ENCODE data around the gene SULF2. TPM values are rescaled to one million over a fixed set of nuclear protein-coding genes. Genes with fewer than 3 reads are reported as not detected.
A peak's percentile ranks its signal among the peaks of the same experiment; 100 is the strongest.
"Not testable (repeated sequence)": the region's sequence is repeated elsewhere in the genome, so short reads cannot be mapped to it uniquely, and the experiment has no call there.

SULF2 gene
- total RNA-seq = 27.1 and 217 TPM in 2 replicates

DNA sequence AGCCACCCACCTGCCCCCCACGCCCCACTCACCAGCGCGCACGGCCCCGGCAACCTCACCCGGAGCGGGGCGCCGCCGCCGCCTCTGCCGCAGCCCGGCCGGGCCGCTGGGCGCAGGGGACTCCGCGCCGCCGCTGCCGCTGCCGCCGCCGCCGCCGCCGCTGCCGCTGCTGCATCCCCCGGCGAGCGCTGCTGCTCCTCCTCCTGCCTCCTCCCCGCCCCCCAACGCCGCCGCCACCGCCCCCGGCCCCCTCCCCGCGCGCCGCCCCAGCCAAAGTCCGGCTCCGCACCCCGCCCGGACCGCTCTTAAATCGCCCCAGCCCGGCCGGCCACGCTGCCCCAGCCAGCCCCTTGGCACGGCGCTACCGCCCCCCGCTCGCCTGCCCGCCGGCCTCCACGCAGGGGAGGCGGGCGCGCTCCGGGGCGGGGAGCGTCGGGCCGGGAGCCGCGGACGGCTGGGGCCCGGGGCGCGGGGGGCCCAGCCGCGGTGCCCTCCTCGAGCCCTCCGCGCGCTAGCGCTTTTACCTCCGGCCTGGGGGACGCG, at the start of gene SULF2:
Gene SULF2, minus strand, starts transcription at position 171 of the 543 bp plus-strand sequence. CDS start 28,118 bp downstream, outside the sequence.
- DNase-seq (ENCODE audit: low read depth) = no peak

DNA sequence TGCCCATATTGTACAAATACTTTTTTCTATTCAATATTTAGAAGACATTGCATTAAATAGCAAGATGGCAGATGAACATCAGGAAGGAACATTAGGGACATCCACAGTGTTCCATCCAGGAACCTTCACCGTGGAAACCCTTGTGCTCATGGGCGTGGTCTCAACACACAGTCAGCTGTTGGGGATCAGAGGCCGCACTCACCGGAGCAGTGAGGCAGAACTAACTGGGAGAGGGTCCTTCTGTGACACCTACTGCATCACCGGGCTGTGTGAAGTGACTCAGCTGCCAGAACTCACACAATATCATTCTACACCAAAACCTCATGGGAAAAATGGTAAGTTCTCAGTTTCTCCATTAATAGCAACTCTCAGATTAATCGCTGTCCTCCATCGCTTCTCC, 46.4 kb upstream of the SULF2 start:
- DNase-seq (ENCODE audit: low read depth) = not testable (repeated sequence)

- not testable (repeated sequence) for DNase-seq (ENCODE audit: low read depth)
These were observed 41.4 kb upstream of the SULF2 start for GRCh38 chr20:47826716-47827115.

GRCh38 chr20:47826006-47826405, 40.7 kb upstream of the SULF2 start:
- DNase-seq (ENCODE audit: low read depth) = not testable (repeated sequence)

GRCh38 chr20:47825011-47825762, 39.9 kb upstream of the SULF2 start:
- DNase-seq (ENCODE audit: low read depth) = no peak

DNA sequence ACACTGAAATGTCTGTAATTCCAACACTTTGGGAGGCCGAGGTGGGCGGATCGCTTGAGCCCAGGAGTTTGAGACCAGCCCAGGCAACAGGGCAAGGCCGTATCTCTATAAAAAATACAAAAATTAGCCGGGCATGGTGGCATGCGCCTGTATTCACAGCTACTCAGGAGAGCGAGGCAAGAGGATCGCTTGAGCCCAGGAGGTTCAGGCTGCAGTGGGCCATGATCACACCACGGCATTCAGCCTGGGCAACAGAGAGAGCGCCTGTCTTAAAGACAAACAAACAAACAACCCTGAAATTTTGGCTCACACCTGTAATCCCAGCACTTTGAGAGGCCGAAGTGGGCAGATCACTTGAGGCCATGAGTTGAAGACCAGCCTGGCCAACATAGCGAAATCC, 38.7 kb upstream of the SULF2 start:
- not testable (repeated sequence) for DNase-seq (ENCODE audit: low read depth)

DNA sequence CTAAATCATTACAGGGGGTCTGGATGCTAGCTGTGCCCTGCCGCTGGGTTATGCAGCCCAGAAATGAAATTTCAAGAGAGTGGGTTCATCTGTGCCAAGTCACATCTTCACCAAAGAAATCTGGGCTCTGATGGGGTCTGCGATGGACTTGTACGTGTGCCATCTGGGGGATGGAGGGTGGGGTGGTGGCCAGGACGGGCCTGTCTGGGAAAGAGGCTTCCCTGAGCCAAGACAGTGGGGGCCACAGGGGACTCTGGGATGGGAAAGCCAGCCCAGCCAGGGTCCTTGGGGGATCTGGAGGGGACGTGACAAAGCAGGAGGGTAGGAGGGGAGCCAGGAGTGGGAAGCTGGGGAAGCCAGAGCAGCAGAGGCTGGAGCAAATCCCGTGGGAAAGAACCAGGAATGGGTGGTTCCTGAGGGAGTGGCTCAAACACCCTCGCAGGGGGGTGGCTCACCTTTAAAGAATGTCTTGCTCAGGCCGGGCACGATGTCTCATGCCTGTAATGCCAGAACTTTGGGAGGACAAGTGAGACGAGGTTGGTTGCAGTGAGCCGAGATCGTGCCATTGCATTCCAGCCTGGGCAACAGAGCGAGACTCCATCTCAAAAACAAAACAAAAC, 36.3 kb upstream of the SULF2 start:
- DNase-seq (ENCODE audit: low read depth) = peak; percentile 92

DNA sequence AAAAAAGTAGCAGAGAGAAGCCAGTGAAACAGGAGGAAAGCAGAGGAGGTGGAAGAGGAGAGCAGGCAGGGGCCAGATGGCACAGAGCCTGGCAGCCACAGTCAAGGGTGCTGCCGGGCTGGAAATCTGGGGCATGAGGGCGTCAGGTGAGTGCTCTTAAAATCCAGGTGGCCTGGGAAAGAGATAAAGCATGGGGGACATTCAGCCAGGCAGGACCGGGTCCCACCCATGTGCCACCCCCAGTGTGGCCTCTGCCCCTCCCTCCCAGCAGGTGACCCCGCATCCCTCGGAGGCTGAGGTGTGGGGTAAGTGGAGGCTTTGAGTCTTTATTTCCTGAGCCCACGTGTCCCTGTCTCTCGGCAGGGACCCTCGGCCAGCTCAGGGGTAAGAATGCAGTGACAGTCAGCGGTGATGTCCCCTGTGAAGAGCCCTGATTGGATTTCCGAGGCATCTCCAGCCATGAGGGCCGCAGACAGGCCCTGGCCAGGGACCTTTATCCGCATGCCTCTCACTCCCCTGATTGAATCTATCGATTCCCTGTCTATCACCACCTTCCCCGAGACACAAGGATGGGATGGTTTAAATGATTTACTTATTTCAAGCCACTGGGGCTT, 33.8 kb upstream of the SULF2 start:
- DNase-seq (ENCODE audit: low read depth) = no peak

GRCh38 chr20:47818466-47818865, 33.2 kb upstream of the SULF2 start:
- DNase-seq (ENCODE audit: low read depth) = no peak

DNA sequence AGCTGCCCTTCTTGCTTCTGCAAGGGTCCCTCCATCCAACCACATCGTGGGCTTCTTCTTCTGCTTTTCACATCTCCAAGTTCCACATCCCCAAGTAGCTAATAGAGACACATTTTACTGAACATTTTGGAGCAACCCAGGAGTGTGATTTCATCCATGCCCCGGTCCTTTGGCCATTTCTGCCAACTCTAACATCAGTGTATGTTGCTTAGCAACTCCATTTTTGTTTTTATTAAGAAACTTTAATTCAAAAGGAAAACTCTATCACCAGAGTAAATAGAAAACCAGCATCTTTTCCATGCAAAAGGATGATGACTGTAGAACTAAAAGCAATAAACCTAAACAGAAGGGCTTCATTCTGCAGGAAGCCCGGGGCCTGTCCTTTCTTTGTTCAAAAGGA, 32.7 kb upstream of the SULF2 start:
- DNase-seq (ENCODE audit: low read depth) = no peak

GRCh38 chr20:47817573-47817972, 32.3 kb upstream of the SULF2 start:
- peak; percentile 89 for DNase-seq (ENCODE audit: low read depth)

- no peak for DNase-seq (ENCODE audit: low read depth)
These were observed 31.5 kb upstream of the SULF2 start for GRCh38 chr20:47816487-47817451.

DNA sequence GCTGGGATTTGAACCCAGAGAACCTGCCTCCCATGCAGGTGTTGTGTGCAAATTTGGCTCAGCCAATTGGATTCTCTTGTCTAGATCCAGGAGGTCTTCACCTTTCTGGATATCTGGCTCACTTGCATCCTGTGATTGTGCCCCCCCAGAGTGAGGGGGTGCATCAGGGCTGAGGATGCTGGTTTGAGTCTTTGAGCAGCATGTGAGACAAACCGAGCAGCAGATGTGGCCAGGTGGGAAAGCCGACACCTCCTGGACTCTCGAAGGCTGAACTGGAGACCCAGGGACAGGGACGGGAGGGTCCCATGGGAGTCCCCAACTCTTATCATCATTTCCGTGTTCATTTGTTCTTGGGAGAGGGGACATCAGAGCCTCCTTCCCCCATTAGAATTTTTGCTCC, 30.6 kb upstream of the SULF2 start:
- DNase-seq (ENCODE audit: low read depth) = no peak

DNA sequence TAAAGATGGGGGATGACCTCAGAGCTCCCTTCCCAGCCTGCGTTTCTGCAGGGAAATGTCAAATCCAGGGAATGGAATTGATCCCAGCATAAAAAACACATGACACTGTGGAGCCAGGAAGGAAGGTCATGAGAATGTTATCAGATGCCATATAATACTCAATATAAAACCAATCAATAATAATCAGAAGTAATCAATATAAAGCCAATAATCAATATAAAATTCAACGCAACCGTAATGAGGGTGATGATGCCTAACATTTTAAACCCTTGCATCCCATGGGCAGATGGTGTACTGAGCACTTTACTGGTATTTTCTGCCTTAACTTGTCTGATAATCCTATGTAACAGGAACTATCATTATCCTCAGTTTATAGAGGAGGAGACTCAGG, 30.1 kb upstream of the SULF2 start:
- DNase-seq (ENCODE audit: low read depth) = no peak

GRCh38 chr20:47814632-47815415, 29.5 kb upstream of the SULF2 start:
- DNase-seq (ENCODE audit: low read depth) = no peak

- DNase-seq (ENCODE audit: low read depth) = no peak
These were observed 25.6 kb upstream of the SULF2 start for GRCh38 chr20:47810721-47811347.

- DNase-seq (ENCODE audit: low read depth) = no peak
These were observed 24.9 kb upstream of the SULF2 start for GRCh38 chr20:47810116-47810677.

DNA sequence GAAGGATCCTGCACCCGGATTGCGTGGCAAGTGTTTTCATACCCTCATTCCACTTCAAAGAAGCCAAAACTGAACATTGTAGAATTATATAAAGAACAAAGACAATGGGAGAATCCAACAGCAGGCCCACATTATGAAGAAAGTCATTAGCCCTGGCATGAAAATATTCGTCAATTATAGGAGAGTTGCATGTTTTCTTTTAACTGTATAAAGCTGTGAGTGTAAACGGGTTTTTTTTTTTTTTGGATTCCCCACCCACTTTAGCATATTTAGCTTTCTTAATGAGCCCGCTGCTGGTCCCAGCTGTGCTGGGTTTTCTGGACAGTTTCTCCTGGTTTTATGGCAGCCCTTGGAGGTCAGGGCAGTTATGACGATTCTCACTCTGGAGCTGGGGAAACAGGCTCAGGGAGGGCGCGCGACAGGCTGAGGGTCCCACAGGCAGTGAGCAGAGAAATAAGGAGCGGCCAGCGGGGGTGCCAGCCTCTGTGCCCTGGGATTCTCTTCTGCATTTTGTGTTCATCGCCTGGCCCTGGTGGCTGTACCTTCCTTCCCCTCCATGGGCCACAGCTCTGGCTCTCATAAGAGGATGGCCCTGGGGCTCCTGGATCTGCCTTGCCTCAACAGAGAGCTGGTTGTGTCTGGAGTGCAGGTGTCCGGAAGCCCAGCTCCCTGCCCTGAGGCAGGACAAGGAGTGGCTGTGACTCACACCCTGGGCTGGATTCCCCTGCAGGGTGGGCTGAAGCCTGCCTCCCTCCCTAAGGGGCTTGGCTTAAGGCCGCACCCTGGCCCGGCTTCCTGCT, 24.1 kb upstream of the SULF2 start:
- DNase-seq (ENCODE audit: low read depth) = peak; percentile 72

- no peak for DNase-seq (ENCODE audit: low read depth)
These were observed 20.7 kb upstream of the SULF2 start for GRCh38 chr20:47805951-47806350.
